HEK293 (cell line): ENCODE measurements around the gene ROCK1.
A peak's percentile ranks its signal among the peaks of the same experiment; 100 is the strongest.

Experiments used
- GLI2 ChIP-seq: fragments of 450-650 bp; formaldehyde crosslinking; IDR thresholded peaks from 2 replicates; pipeline ENCODE4; 2017; ENCODE audit warnings: missing biosample characterization, missing genetic modification characterization, low read depth, borderline replicate concordance
- INSM2 ChIP-seq: fragments of 450-650 bp; formaldehyde crosslinking; IDR thresholded peaks from 2 replicates; pipeline ENCODE4 v1.5.1; 2016; ENCODE audit warnings: missing biosample characterization, missing genetic modification characterization
- KLF1 ChIP-seq: fragments of 450-650 bp; formaldehyde crosslinking; IDR thresholded peaks from 2 replicates; pipeline ENCODE4 v1.5.1; 2016; ENCODE audit warnings: missing biosample characterization, missing genetic modification characterization
- KLF8 ChIP-seq: fragments of 450-650 bp; formaldehyde crosslinking; IDR thresholded peaks from 2 replicates; pipeline ENCODE4 v1.5.1; 2016; ENCODE audit warnings: missing biosample characterization, missing genetic modification characterization
- RBAK ChIP-seq: fragments of 450-650 bp; formaldehyde crosslinking; IDR thresholded peaks from 2 replicates; pipeline ENCODE4 v1.5.1; 2016; ENCODE audit warnings: missing biosample characterization, missing genetic modification characterization
- SP7 ChIP-seq: fragments of 450-650 bp; formaldehyde crosslinking; IDR thresholded peaks from 2 replicates; pipeline ENCODE4 v1.5.1; 2016; ENCODE audit warnings: missing biosample characterization, missing genetic modification characterization
- YY2 ChIP-seq: fragments of 450-650 bp; formaldehyde crosslinking; IDR thresholded peaks from 2 replicates; pipeline ENCODE4 v1.5.1; 2016; ENCODE audit warnings: missing biosample characterization, missing genetic modification characterization
- ZBTB11 ChIP-seq: fragments of 450-650 bp; formaldehyde crosslinking; conservative IDR thresholded peaks from 2 replicates; pipeline ENCODE4 v1.5.1; 2016; ENCODE audit warnings: low read depth, missing biosample characterization, missing genetic modification characterization
- ZBTB48 ChIP-seq: fragments of 450-650 bp; formaldehyde crosslinking; IDR thresholded peaks from 2 replicates; pipeline ENCODE4 v1.5.1; 2016; ENCODE audit warnings: missing biosample characterization, missing genetic modification characterization
- ZBTB6 ChIP-seq: fragments of 450-650 bp; formaldehyde crosslinking; IDR thresholded peaks from 2 replicates; pipeline ENCODE4 v1.5.1; 2017; ENCODE audit warnings: missing biosample characterization, missing genetic modification characterization
- ZEB2 ChIP-seq: fragments of 450-650 bp; formaldehyde crosslinking; IDR thresholded peaks from 2 replicates; pipeline ENCODE4 v1.5.1; 2016; ENCODE audit warnings: missing biosample characterization, missing genetic modification characterization
- ZFP41 ChIP-seq: fragments of 450-650 bp; formaldehyde crosslinking; IDR thresholded peaks from 2 replicates; pipeline ENCODE4 v1.5.1; 2016; ENCODE audit warnings: missing biosample characterization, missing genetic modification characterization, borderline replicate concordance
- ZNF112 ChIP-seq: fragments of 450-650 bp; formaldehyde crosslinking; IDR thresholded peaks from 2 replicates; pipeline ENCODE4 v1.5.0; 2017; ENCODE audit warnings: missing biosample characterization, missing genetic modification characterization
- ZNF114 ChIP-seq: fragments of 450-650 bp; formaldehyde crosslinking; IDR thresholded peaks from 2 replicates; pipeline ENCODE4 v1.5.0; 2017; ENCODE audit warnings: missing biosample characterization, missing genetic modification characterization
- ZNF133 ChIP-seq: fragments of 450-650 bp; formaldehyde crosslinking; IDR thresholded peaks from 2 replicates; pipeline ENCODE4 v1.5.1; 2016; ENCODE audit warnings: missing biosample characterization, missing genetic modification characterization
- ZNF16 ChIP-seq: fragments of 450-650 bp; formaldehyde crosslinking; IDR thresholded peaks from 2 replicates; pipeline ENCODE4 v1.5.1; 2016; ENCODE audit warnings: low read depth, missing biosample characterization, missing genetic modification characterization
- ZNF2 ChIP-seq: fragments of 450-650 bp; formaldehyde crosslinking; IDR thresholded peaks from 2 replicates; pipeline ENCODE4 v1.5.1; 2016; ENCODE audit warnings: missing biosample characterization, missing genetic modification characterization
- ZNF266 ChIP-seq: fragments of 450-650 bp; formaldehyde crosslinking; IDR thresholded peaks from 2 replicates; pipeline ENCODE4 v1.5.1; 2016; ENCODE audit warnings: missing biosample characterization, missing genetic modification characterization, low read depth
- ZNF391 ChIP-seq: fragments of 450-650 bp; formaldehyde crosslinking; IDR thresholded peaks from 2 replicates; pipeline ENCODE4 v1.5.1; 2016; ENCODE audit warnings: low read depth, missing biosample characterization, missing genetic modification characterization, borderline replicate concordance
- ZNF473 ChIP-seq: fragments of 450-650 bp; formaldehyde crosslinking; IDR thresholded peaks from 2 replicates; pipeline ENCODE4 v1.5.1; 2017; ENCODE audit warnings: missing biosample characterization, missing genetic modification characterization
- ZNF530 ChIP-seq: fragments of 450-650 bp; formaldehyde crosslinking; IDR thresholded peaks from 2 replicates; pipeline ENCODE4 v1.5.1; 2016; ENCODE audit warnings: low read depth, missing biosample characterization, missing genetic modification characterization
- ZNF658 ChIP-seq: fragments of 450-650 bp; formaldehyde crosslinking; IDR thresholded peaks from 2 replicates; pipeline ENCODE4; 2016; ENCODE audit warnings: missing biosample characterization, missing genetic modification characterization
- ZNF692 ChIP-seq: fragments of 450-650 bp; formaldehyde crosslinking; IDR thresholded peaks from 2 replicates; pipeline ENCODE4 v1.5.1; 2016; ENCODE audit warnings: missing biosample characterization, missing genetic modification characterization
- TF ChIP-seq, protein P1 (sequence below): fragments of 450-650 bp; formaldehyde crosslinking; IDR thresholded peaks from 2 replicates; pipeline ENCODE4 v1.5.1; 2016; ENCODE audit warnings: missing biosample characterization, missing genetic modification characterization
- TF ChIP-seq, protein P2 (sequence below): fragments of 450-650 bp; formaldehyde crosslinking; IDR thresholded peaks from 2 replicates; pipeline ENCODE4 v1.5.1; 2016; ENCODE audit warnings: missing biosample characterization, missing genetic modification characterization
- TF ChIP-seq, protein P3 (sequence below): IDR thresholded peaks from 2 replicates; pipeline ENCODE4 v1.6.1; 2011; ENCODE audit warnings: mild to moderate bottlenecking, low read depth, low read length, borderline replicate concordance

Gene ROCK1

DNA sequence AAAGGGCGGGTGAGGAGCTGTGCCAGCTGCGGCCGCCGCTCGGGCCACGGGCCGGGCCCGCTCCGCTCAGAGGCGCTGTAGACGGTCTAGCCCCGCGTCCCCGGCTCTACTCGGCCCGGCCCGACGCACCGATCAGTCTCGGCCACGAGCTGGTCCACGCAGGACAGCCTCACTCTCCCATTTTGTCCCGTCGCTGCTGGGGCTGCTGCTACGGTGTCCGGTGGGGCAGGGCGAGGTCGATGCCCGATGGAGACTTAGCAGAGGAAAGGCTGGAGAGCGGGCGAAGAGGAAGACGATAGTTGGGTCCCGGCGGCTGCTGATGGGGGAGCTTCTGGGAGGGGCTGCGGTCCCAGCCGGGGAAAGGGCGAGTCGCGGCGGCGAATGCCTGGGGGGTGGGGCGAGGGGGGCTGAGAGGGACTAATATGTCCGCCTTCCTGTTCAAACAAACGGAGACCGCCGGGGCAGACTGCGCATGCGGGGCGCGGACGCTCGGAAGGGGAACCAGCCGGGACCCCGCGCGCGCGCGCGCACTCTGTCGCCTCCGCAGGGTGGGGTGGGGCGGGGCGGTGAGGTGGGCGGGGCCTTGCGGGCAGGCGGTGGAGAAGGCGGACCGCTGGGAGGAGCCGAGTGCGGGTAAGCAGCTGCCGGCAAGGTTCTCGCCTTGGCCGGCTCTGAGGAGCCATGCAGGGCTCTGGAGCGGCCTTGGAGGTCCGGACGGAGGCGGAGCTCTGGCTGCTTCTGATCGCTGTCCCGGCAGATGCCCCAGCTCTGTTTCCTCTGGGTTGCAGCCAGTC lies at the start of gene ROCK1 (continued):
- TF ChIP-seq ZBTB11 (tag by site-specific recombination) (peak; percentile 46; the same call in 1 of the 2 replicates), ZNF692 (tag by site-specific recombination) (peak; percentile 73), ZNF266 (tag by site-specific recombination) (no peak), ZNF658 (tag by site-specific recombination) (no peak), ZNF391 (tag by site-specific recombination) (0 out of 2 replicates have a peak, but pooled peaks have one; percentile 38), YY2 (tag by site-specific recombination) (peak; percentile 32; the same call in 1 of the 2 replicates), KLF1 (tag by site-specific recombination) (peak; percentile 37), SP7 (tag by site-specific recombination) (peak; percentile 42), ZNF530 (tag by site-specific recombination) (no peak), RBAK (no peak), ZNF473 (tag by site-specific recombination) (no peak), ZBTB6 (tag by site-specific recombination) (peak; percentile 89), ZNF114 (tag by site-specific recombination) (no peak), ZNF16 (tag by site-specific recombination) (0 out of 2 replicates have a peak, but pooled peaks have one; percentile 26), ZNF2 (tag by site-specific recombination) (peak; percentile 21; the same call in 1 of the 2 replicates), ZNF112 (tag by site-specific recombination) (no peak), GLI2 (tag by site-specific recombination) (no peak), ZBTB48 (tag by site-specific recombination) (peak; percentile 49; the same call in 1 of the 2 replicates), ZEB2 (tag by site-specific recombination) (no peak), INSM2 (tag by site-specific recombination) (no peak), ZNF133 (tag by site-specific recombination) (no peak), KLF8 (tag by site-specific recombination) (peak; percentile 47; the same call in 1 of the 2 replicates), ZFP41 (tag by site-specific recombination) (no peak)
- TF ChIP-seq, protein P1, sequence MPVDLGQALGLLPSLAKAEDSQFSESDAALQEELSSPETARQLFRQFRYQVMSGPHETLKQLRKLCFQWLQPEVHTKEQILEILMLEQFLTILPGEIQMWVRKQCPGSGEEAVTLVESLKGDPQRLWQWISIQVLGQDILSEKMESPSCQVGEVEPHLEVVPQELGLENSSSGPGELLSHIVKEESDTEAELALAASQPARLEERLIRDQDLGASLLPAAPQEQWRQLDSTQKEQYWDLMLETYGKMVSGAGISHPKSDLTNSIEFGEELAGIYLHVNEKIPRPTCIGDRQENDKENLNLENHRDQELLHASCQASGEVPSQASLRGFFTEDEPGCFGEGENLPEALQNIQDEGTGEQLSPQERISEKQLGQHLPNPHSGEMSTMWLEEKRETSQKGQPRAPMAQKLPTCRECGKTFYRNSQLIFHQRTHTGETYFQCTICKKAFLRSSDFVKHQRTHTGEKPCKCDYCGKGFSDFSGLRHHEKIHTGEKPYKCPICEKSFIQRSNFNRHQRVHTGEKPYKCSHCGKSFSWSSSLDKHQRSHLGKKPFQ (tag by site-specific recombination), result no peak
- TF ChIP-seq, protein P2, sequence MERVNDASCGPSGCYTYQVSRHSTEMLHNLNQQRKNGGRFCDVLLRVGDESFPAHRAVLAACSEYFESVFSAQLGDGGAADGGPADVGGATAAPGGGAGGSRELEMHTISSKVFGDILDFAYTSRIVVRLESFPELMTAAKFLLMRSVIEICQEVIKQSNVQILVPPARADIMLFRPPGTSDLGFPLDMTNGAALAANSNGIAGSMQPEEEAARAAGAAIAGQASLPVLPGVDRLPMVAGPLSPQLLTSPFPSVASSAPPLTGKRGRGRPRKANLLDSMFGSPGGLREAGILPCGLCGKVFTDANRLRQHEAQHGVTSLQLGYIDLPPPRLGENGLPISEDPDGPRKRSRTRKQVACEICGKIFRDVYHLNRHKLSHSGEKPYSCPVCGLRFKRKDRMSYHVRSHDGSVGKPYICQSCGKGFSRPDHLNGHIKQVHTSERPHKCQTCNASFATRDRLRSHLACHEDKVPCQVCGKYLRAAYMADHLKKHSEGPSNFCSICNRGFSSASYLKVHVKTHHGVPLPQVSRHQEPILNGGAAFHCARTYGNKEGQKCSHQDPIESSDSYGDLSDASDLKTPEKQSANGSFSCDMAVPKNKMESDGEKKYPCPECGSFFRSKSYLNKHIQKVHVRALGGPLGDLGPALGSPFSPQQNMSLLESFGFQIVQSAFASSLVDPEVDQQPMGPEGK, result peak; percentile 82
- TF ChIP-seq, protein P3, sequence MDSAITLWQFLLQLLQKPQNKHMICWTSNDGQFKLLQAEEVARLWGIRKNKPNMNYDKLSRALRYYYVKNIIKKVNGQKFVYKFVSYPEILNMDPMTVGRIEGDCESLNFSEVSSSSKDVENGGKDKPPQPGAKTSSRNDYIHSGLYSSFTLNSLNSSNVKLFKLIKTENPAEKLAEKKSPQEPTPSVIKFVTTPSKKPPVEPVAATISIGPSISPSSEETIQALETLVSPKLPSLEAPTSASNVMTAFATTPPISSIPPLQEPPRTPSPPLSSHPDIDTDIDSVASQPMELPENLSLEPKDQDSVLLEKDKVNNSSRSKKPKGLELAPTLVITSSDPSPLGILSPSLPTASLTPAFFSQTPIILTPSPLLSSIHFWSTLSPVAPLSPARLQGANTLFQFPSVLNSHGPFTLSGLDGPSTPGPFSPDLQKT, result no peak
